ENCODE measurements around the gene RAD21L1. TPM values are rescaled to one million over a fixed set of nuclear protein-coding genes. Genes with fewer than 3 reads are reported as not detected.

RAD21L1 gene
- total RNA-seq, 1 experiment from 2014 or later, result 0.25 TPM

- DNase-seq (ENCODE audit: extremely low read depth, low read depth), result no peak
These were observed 42.0 kb downstream of the RAD21L1 start for GRCh38 chr20:1267809-1268374.

- DNase-seq (ENCODE audit: extremely low read depth, low read depth), result no peak
These were observed 43.4 kb downstream of the RAD21L1 start for GRCh38 chr20:1269235-1269634.

- no peak for DNase-seq (ENCODE audit: extremely low read depth, low read depth)
These were observed 44.0 kb downstream of the RAD21L1 start for GRCh38 chr20:1269850-1270249.

GRCh38 chr20:1272368-1273100, 46.7 kb downstream of the RAD21L1 start:
- DNase-seq (ENCODE audit: extremely low read depth, low read depth), result no peak

- DNase-seq (ENCODE audit: extremely low read depth, low read depth), result no peak
These were observed 47.5 kb downstream of the RAD21L1 start for GRCh38 chr20:1273366-1273765.

GRCh38 chr20:1274485-1275311, 48.9 kb downstream of the RAD21L1 start:
- no peak for DNase-seq (ENCODE audit: extremely low read depth, low read depth)

- DNase-seq (ENCODE audit: extremely low read depth, low read depth), result no peak
These were observed 50.1 kb downstream of the RAD21L1 start for GRCh38 chr20:1275919-1276318.

GRCh38 chr20:1277529-1278322, 51.9 kb downstream of the RAD21L1 start:
- DNase-seq (ENCODE audit: extremely low read depth, low read depth), result no peak

- no peak for DNase-seq (ENCODE audit: extremely low read depth, low read depth)
These were observed 53.1 kb downstream of the RAD21L1 start for GRCh38 chr20:1278993-1279392.

- no peak for DNase-seq (ENCODE audit: extremely low read depth, low read depth)
These were observed 54.6 kb downstream of the RAD21L1 start for GRCh38 chr20:1280195-1281102.

GRCh38 chr20:1281279-1282057, 55.6 kb downstream of the RAD21L1 start:
- DNase-seq (ENCODE audit: extremely low read depth, low read depth), result no peak

- DNase-seq (ENCODE audit: extremely low read depth, low read depth), result no peak
These were observed 57.1 kb downstream of the RAD21L1 start for GRCh38 chr20:1282966-1283365.

- no peak for DNase-seq (ENCODE audit: extremely low read depth, low read depth)
These were observed 58.0 kb downstream of the RAD21L1 start for GRCh38 chr20:1283522-1284510.

- no peak for DNase-seq (ENCODE audit: extremely low read depth, low read depth)
These were observed 60.6 kb downstream of the RAD21L1 start for GRCh38 chr20:1286267-1287024.

GRCh38 chr20:1287306-1287705, 61.5 kb downstream of the RAD21L1 start:
- no peak for DNase-seq (ENCODE audit: extremely low read depth, low read depth)

- DNase-seq (ENCODE audit: extremely low read depth, low read depth), result no peak
These were observed 62.1 kb downstream of the RAD21L1 start for GRCh38 chr20:1287787-1288569.
